ENCODE measurements around the gene CYP26A1. TPM values are rescaled to one million over a fixed set of nuclear protein-coding genes. Genes with fewer than 3 reads are reported as not detected.

CYP26A1 gene
- total RNA-seq, 2 donors from 2014 or later = 0.40 TPM; not detected in 1

- H3K36me3 Mint-ChIP-seq (ENCODE audit: low read depth) = no peaks in the 10 kb centered on the region
- no peaks in the 10 kb centered on the region for H3K9me3 Mint-ChIP-seq
- H3K4me1 Mint-ChIP-seq = peaks cover 10% of the 10 kb centered on the region
- H3K27ac Mint-ChIP-seq = no peak overlapping the region
- no peak overlapping the region for H3K4me3 Mint-ChIP-seq
- no peak for ATAC-seq (replicated peaks)
- H3K27me3 Mint-ChIP-seq = peaks cover 64% of the 10 kb centered on the region
Observed at GRCh38 chr10:93071177-93071472, 2.6 kb upstream of the CYP26A1 start.

GRCh38 chr10:93071674-93072224, 1.9 kb upstream of the CYP26A1 start:
- H3K4me3 Mint-ChIP-seq = peak overlapping the region; percentile 57
- H3K27me3 Mint-ChIP-seq = peaks cover 62% of the 10 kb centered on the region

GRCh38 chr10:93072225-93072712, 1.4 kb upstream of the CYP26A1 start:
- H3K27ac Mint-ChIP-seq = no peak overlapping the region
- peaks cover 59% of the 10 kb centered on the region for H3K27me3 Mint-ChIP-seq
- H3K4me3 Mint-ChIP-seq = peak overlapping the region; percentile 57
- peak; percentile 18 for ATAC-seq (replicated peaks)
- no peaks in the 10 kb centered on the region for H3K9me3 Mint-ChIP-seq
- H3K4me1 Mint-ChIP-seq = peaks cover 10% of the 10 kb centered on the region
- no peaks in the 10 kb centered on the region for H3K36me3 Mint-ChIP-seq (ENCODE audit: low read depth)

More at GRCh38 chr10:93071674-93072224, 1.9 kb upstream of the CYP26A1 start:
- Mint-ChIP-seq H3K36me3 (ENCODE audit: low read depth) (no peaks in the 10 kb centered on the region), H3K27ac (no peak overlapping the region), H3K4me1 (peaks cover 10% of the 10 kb centered on the region), H3K9me3 (no peaks in the 10 kb centered on the region)
- no peak for ATAC-seq (replicated peaks)

GRCh38 chr10:93072713-93073538, 767 bp upstream of the CYP26A1 start:
- H3K9me3 Mint-ChIP-seq = no peaks in the 10 kb centered on the region
- H3K27me3 Mint-ChIP-seq = peaks cover 56% of the 10 kb centered on the region
- peak; percentile 21 for ATAC-seq (replicated peaks)
- H3K27ac Mint-ChIP-seq = no peak overlapping the region
- H3K4me3 Mint-ChIP-seq = peak overlapping the region; percentile 57
- H3K36me3 Mint-ChIP-seq (ENCODE audit: low read depth) = no peaks in the 10 kb centered on the region
- peaks cover 10% of the 10 kb centered on the region for H3K4me1 Mint-ChIP-seq

- Mint-ChIP-seq H3K9me3 (no peaks in the 10 kb centered on the region), H3K27ac (no peak overlapping the region), H3K4me1 (peaks cover 6% of the 10 kb centered on the region), H3K4me3 (peak overlapping the region; percentile 78), H3K36me3 (ENCODE audit: low read depth) (no peaks in the 10 kb centered on the region), H3K27me3 (peaks cover 52% of the 10 kb centered on the region)
- ATAC-seq (replicated peaks) = no peak
Observed at GRCh38 chr10:93074147-93074596, 479 bp downstream of the CYP26A1 start.

GRCh38 chr10:93074597-93075368, 1.1 kb downstream of the CYP26A1 start:
- Mint-ChIP-seq H3K4me1 (peaks cover 6% of the 10 kb centered on the region), H3K36me3 (ENCODE audit: low read depth) (no peaks in the 10 kb centered on the region), H3K27ac (no peak overlapping the region), H3K27me3 (peaks cover 53% of the 10 kb centered on the region), H3K4me3 (peak overlapping the region; percentile 78), H3K9me3 (no peaks in the 10 kb centered on the region)
- ATAC-seq (replicated peaks) = no peak

GRCh38 chr10:93075369-93076221, 1.9 kb downstream of the CYP26A1 start:
- no peaks in the 10 kb centered on the region for H3K36me3 Mint-ChIP-seq (ENCODE audit: low read depth)
- peaks cover 51% of the 10 kb centered on the region for H3K27me3 Mint-ChIP-seq
- H3K4me3 Mint-ChIP-seq = peak overlapping the region; percentile 78
- no peaks in the 10 kb centered on the region for H3K9me3 Mint-ChIP-seq
- H3K4me1 Mint-ChIP-seq = peaks cover 10% of the 10 kb centered on the region
- H3K27ac Mint-ChIP-seq = no peak overlapping the region
- peak; percentile 50 for ATAC-seq (replicated peaks)

- peaks cover 47% of the 10 kb centered on the region for H3K27me3 Mint-ChIP-seq
- peaks cover 10% of the 10 kb centered on the region for H3K4me1 Mint-ChIP-seq
- H3K36me3 Mint-ChIP-seq (ENCODE audit: low read depth) = no peaks in the 10 kb centered on the region
- no peak overlapping the region for H3K4me3 Mint-ChIP-seq
- no peak for ATAC-seq (replicated peaks)
- H3K27ac Mint-ChIP-seq = no peak overlapping the region
- no peaks in the 10 kb centered on the region for H3K9me3 Mint-ChIP-seq
Observed at GRCh38 chr10:93076871-93077270, 3.2 kb downstream of the CYP26A1 start.

GRCh38 chr10:93077860-93078337, 4.2 kb downstream of the CYP26A1 start:
- Mint-ChIP-seq H3K36me3 (ENCODE audit: low read depth) (no peaks in the 10 kb centered on the region), H3K27me3 (peaks cover 42% of the 10 kb centered on the region), H3K27ac (no peak overlapping the region), H3K9me3 (no peaks in the 10 kb centered on the region), H3K4me3 (no peak overlapping the region), H3K4me1 (peaks cover 10% of the 10 kb centered on the region)
- no peak for ATAC-seq (replicated peaks)

- Mint-ChIP-seq H3K36me3 (ENCODE audit: low read depth) (no peaks in the 10 kb centered on the region), H3K27ac (peak overlapping the region; percentile 5), H3K27me3 (peaks cover 36% of the 10 kb centered on the region), H3K9me3 (no peaks in the 10 kb centered on the region), H3K4me3 (peak overlapping the region; percentile 6), H3K4me1 (peaks cover 10% of the 10 kb centered on the region)
- no peak for ATAC-seq (replicated peaks)
Observed at GRCh38 chr10:93079663-93080349, 6.1 kb downstream of the CYP26A1 start.

- Mint-ChIP-seq H3K27ac (peak overlapping the region; percentile 5), H3K4me3 (peak overlapping the region; percentile 6), H3K27me3 (peaks cover 35% of the 10 kb centered on the region), H3K4me1 (peaks cover 9% of the 10 kb centered on the region), H3K36me3 (ENCODE audit: low read depth) (no peaks in the 10 kb centered on the region), H3K9me3 (no peaks in the 10 kb centered on the region)
- peak; percentile 64 for ATAC-seq (replicated peaks)
Observed at GRCh38 chr10:93080350-93081046, 6.8 kb downstream of the CYP26A1 start.

GRCh38 chr10:93081318-93081717, 7.6 kb downstream of the CYP26A1 start:
- Mint-ChIP-seq H3K36me3 (ENCODE audit: low read depth) (no peaks in the 10 kb centered on the region), H3K9me3 (no peaks in the 10 kb centered on the region), H3K27ac (no peak overlapping the region), H3K4me1 (peaks cover 5% of the 10 kb centered on the region), H3K4me3 (no peak overlapping the region), H3K27me3 (peaks cover 33% of the 10 kb centered on the region)
- no peak for ATAC-seq (replicated peaks)

- Mint-ChIP-seq H3K36me3 (ENCODE audit: low read depth) (no peaks in the 10 kb centered on the region), H3K9me3 (no peaks in the 10 kb centered on the region), H3K4me1 (peaks cover 5% of the 10 kb centered on the region), H3K4me3 (no peak overlapping the region), H3K27ac (no peak overlapping the region), H3K27me3 (peaks cover 28% of the 10 kb centered on the region)
- ATAC-seq (replicated peaks) = no peak
Observed at GRCh38 chr10:93081834-93082233, 8.1 kb downstream of the CYP26A1 start.
